D341Med (cell line): Measurements from ENCODE around the gene OR2S2.

Experiments
- DNase-seq: peaks from one replicate; pipeline ENCODE4 v3.0.0; 2012; ENCODE audit warnings: low spot score

The OR2S2 gene

DNA sequence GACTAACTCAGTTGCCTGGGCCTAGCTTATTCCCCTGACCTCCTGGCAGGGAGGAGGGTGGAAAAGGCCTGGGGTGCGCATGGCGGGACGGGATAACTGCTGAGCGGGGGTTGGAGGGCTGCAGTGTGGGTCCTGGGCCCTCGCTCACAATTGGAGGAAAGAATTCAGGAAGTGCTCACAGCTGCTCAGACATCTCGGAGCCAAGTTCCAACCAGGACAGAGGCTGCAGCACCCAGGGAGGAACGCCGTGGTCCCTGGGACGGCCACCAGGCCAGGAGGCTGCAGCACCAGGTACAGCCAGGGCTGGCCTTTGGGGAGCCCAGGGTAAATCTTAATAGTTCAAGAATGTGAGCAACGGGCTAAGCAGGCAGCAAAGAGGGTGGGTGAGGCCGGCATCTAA is 48.7 kb downstream of the OR2S2 start, which contains the start of gene SPAAR:
TSS of gene SPAAR (plus strand) at position 217 of the 400 bp plus-strand sequence. CDS start 974 bp downstream, outside the sequence.
- DNase-seq = no peak

DNA sequence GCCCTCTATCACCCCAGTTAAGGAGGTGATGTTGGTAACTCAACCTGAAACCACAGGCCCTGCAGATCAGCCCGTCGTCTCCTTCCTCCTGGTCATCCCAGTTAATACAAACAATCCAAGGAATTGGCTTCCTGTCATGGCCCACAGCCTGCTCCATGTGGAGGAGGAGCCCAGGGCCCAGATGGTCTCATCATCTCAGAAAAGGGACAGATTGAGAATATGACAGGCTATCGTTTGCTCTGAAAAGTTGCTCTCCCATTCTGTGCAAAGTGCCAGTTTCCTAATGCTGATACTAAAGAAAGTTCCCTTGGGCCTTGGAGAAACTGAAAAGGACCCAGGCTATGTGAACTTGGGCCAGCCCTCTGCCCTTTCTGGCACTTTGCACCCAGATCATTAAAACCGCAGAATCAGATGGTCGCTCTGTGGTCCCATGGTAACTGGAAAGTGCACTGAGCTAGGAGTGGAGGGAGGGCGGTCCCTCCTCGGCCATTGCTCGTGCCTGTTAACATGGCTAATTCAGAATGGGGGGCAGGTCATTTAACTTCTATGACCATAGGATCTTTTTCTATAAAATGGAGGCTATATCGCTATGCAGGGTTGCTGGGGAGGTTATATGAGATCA is 49.3 kb downstream of the OR2S2 start:
- DNase-seq = no peak

DNA sequence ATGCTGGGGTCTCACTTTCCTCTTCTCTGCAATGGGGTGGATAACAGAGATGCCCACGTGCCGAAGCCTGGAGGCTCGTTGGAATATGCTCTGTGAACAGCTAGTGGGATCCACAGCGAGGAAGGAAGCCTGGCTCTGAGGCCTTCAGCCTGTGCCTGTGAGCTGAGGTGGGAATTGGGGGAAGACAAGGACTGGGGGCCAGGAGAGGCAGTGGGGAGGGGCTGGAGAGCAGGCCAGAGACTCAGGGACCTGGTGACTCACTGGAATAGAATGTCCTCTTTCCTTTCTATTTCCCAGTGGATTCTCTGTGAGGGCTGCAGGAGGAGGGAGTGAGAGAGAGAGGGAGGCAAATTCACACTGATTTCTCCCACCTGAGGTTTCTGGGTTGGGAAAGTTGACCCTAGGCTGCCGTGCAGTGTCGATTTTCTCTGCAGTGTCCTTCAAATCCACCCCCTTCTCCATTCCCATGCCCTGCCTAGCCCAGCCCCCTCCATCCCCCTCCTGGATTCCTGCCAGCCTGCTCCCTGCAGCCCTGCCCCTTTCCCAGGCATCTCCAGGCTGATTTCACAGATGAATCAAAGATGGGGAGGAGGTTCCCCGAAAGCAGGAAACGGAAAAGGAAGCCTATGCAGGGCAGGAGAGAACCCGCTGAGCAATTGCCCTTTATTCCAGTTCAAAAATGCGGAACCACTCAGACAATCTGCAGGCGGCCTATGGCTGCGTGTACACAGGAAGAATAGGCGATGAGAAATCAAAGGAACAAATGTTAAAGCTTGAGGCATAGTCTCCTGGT is 50.0 kb downstream of the OR2S2 start:
- DNase-seq = no peak
